KMS-11 (cell line): ENCODE data around the gene FAM168B.

Experiments
- H2AFZ ChIP-seq: fragments of 200-600 bp; sonication (generic); 2 replicates; pipeline ENCODE4 v1.6.1; 2016; ENCODE audit warnings: antibody characterized with exemption, mixed run types, low read depth
- H3K27ac ChIP-seq: fragments of 200-600 bp; sonication (generic); 2 replicates; pipeline ENCODE4 v1.6.1; 2016; ENCODE audit warnings: mild to moderate bottlenecking, mixed run types
- H3K27me3 ChIP-seq: fragments of 200-600 bp; sonication (generic); 2 replicates; pipeline ENCODE4 v1.6.1; 2017; ENCODE audit warnings: mild to moderate bottlenecking, low read depth, mixed run types, moderate library complexity; ENCODE audit not compliant: insufficient read depth
- H3K36me3 ChIP-seq: fragments of 200-600 bp; sonication (generic); 2 replicates; pipeline ENCODE4 v1.6.1; 2017; ENCODE audit warnings: mild to moderate bottlenecking, mixed run types; ENCODE audit not compliant: insufficient read depth
- H3K4me1 ChIP-seq: fragments of 200-600 bp; sonication (generic); 2 replicates; pipeline ENCODE4 v1.6.1; 2016; ENCODE audit warnings: mild to moderate bottlenecking, low read depth, mixed run types; ENCODE audit not compliant: poor library complexity, severe bottlenecking
- H3K4me2 ChIP-seq: fragments of 200-600 bp; sonication (generic); 2 replicates; pipeline ENCODE4 v1.7.0; 2016; ENCODE audit warnings: mild to moderate bottlenecking, mixed run types
- H3K4me3 ChIP-seq: fragments of 200-600 bp; sonication (generic); IDR thresholded peaks from 2 replicates; pipeline ENCODE4 v1.6.1; 2017; ENCODE audit warnings: low read depth, low read length, mixed read lengths; ENCODE audit not compliant: insufficient read depth
- H3K79me2 ChIP-seq: fragments of 200-600 bp; sonication (generic); 2 replicates; pipeline ENCODE4 v1.6.1; 2016; ENCODE audit warnings: low read depth, mixed run types; ENCODE audit not compliant: insufficient read depth
- H3K9ac ChIP-seq: fragments of 200-600 bp; sonication (generic); 2 replicates; pipeline ENCODE4 v1.6.1; 2016; ENCODE audit warnings: mild to moderate bottlenecking, mixed run types
- H4K20me1 ChIP-seq: fragments of 200-600 bp; sonication (generic); 2 replicates; pipeline ENCODE4 v1.6.1; 2016; ENCODE audit warnings: mild to moderate bottlenecking, mixed run types; ENCODE audit not compliant: insufficient read depth
- TF ChIP-seq, protein P1 (sequence below): fragments of 200-600 bp; sonication (generic); conservative IDR thresholded peaks from 2 replicates; pipeline ENCODE4 v1.6.1; 2017; ENCODE audit warnings: low read depth, mild to moderate bottlenecking, antibody characterized with exemption, low read length, moderate library complexity, mixed read lengths

The FAM168B gene

GRCh38 chr2:131036696-131037397, 56.4 kb downstream of the FAM168B start:
- H3K79me2 ChIP-seq, result no peaks in the 10 kb centered on the region
- no peak overlapping the region for H3K27ac ChIP-seq
- no peaks in the 10 kb centered on the region for H3K36me3 ChIP-seq
- no peaks in the 10 kb centered on the region for H3K4me1 ChIP-seq
- TF ChIP-seq, protein P1, sequence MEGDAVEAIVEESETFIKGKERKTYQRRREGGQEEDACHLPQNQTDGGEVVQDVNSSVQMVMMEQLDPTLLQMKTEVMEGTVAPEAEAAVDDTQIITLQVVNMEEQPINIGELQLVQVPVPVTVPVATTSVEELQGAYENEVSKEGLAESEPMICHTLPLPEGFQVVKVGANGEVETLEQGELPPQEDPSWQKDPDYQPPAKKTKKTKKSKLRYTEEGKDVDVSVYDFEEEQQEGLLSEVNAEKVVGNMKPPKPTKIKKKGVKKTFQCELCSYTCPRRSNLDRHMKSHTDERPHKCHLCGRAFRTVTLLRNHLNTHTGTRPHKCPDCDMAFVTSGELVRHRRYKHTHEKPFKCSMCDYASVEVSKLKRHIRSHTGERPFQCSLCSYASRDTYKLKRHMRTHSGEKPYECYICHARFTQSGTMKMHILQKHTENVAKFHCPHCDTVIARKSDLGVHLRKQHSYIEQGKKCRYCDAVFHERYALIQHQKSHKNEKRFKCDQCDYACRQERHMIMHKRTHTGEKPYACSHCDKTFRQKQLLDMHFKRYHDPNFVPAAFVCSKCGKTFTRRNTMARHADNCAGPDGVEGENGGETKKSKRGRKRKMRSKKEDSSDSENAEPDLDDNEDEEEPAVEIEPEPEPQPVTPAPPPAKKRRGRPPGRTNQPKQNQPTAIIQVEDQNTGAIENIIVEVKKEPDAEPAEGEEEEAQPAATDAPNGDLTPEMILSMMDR, result no peak
- no peak overlapping the region for H3K9ac ChIP-seq
- no peaks in the 10 kb centered on the region for H3K27me3 ChIP-seq
- no peak overlapping the region for H3K4me2 ChIP-seq
- no peak overlapping the region for H3K4me3 ChIP-seq
- H2AFZ ChIP-seq, result no peak overlapping the region
- H4K20me1 ChIP-seq, result no peaks in the 10 kb centered on the region

GRCh38 chr2:131036269-131036668, 57.0 kb downstream of the FAM168B start:
- Histone ChIP-seq H2AFZ (no peak overlapping the region), H3K4me3 (no peak overlapping the region), H3K9ac (no peak overlapping the region), H3K4me2 (no peak overlapping the region), H3K4me1 (no peaks in the 10 kb centered on the region), H3K36me3 (no peaks in the 10 kb centered on the region), H4K20me1 (no peaks in the 10 kb centered on the region), H3K79me2 (no peaks in the 10 kb centered on the region), H3K27me3 (no peaks in the 10 kb centered on the region), H3K27ac (no peak overlapping the region)
- TF ChIP-seq, protein P1, result no peak

DNA sequence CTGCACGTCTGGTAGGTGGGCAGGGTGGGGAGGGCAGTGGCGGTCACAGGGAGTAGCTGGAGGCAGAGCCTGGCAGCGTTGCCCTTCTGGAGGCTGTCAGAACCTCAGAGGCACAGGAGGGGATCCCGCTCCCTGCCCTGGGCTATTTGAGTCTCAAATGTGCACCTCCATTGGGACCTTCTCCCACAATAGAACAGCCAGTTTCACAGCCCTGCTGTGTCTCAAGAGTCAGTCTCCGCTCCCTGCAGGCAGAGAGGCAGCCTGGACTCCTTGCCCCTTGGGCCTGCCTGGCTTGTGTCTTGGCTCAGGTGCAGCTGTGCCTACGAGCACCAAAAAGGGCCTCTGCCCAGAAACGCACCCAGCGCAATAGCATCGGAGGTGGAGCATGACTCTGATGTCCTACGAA, 57.4 kb downstream of the FAM168B start:
- no peak overlapping the region for H3K27ac ChIP-seq
- no peak overlapping the region for H3K4me3 ChIP-seq
- TF ChIP-seq, protein P1, result no peak
- no peak overlapping the region for H2AFZ ChIP-seq
- no peak overlapping the region for H3K4me2 ChIP-seq
- no peaks in the 10 kb centered on the region for H3K36me3 ChIP-seq
- H3K4me1 ChIP-seq, result no peaks in the 10 kb centered on the region
- no peaks in the 10 kb centered on the region for H4K20me1 ChIP-seq
- no peaks in the 10 kb centered on the region for H3K27me3 ChIP-seq
- no peaks in the 10 kb centered on the region for H3K79me2 ChIP-seq
- no peak overlapping the region for H3K9ac ChIP-seq

- Histone ChIP-seq H3K4me1 (no peaks in the 10 kb centered on the region), H2AFZ (no peak overlapping the region), H3K79me2 (no peaks in the 10 kb centered on the region), H3K36me3 (no peaks in the 10 kb centered on the region), H3K27me3 (no peaks in the 10 kb centered on the region), H3K4me3 (no peak overlapping the region), H3K4me2 (no peak overlapping the region), H4K20me1 (no peaks in the 10 kb centered on the region), H3K9ac (no peak overlapping the region), H3K27ac (no peak overlapping the region)
- TF ChIP-seq, protein P1, result no peak
Measured at GRCh38 chr2:131035112-131035825, 58.0 kb downstream of the FAM168B start.
